Kidney epithelial cell (primary cell): ENCODE results near the gene STX2. TPM values are rescaled to one million over a fixed set of nuclear protein-coding genes. Genes with fewer than 3 reads are reported as not detected.

ENCODE experiments used
- DNase-seq: peaks from one replicate; pipeline ENCODE4 v3.0.0-alpha.2; 2010; ENCODE audit warnings: low read depth
- H3K27me3 ChIP-seq: 2 replicates; pipeline ENCODE4 v1.6.0; 2011; ENCODE audit warnings: low read length; ENCODE audit not compliant: control insufficient read depth, insufficient read depth
- H3K36me3 ChIP-seq: 2 replicates; pipeline ENCODE4 v1.5.1; 2011; ENCODE audit warnings: low read length; ENCODE audit not compliant: control insufficient read depth, insufficient read depth
- H3K4me3 ChIP-seq: 2 replicates; pipeline ENCODE4 v1.5.1; 2011; ENCODE audit warnings: low read depth, mild to moderate bottlenecking, control low read depth, low read length
- total RNA-seq: library from RNA; depleted of rRNA; stranded (reverse); fragments of >200 nt; gene quantifications from 2 replicates; pipeline ENCODE4 v1.2.3, GENCODE V29; 2015
- TF ChIP-seq, protein P1 (sequence below): IDR thresholded peaks from 2 replicates; pipeline ENCODE4 v1.5.1; 2011; ENCODE audit warnings: mild to moderate bottlenecking, moderate library complexity, low read length, control low read depth, inconsistent platforms; ENCODE audit not compliant: insufficient read depth, poor library complexity, severe bottlenecking

STX2 gene
- total RNA-seq, 1 donor from 2014 or later: 24.4 TPM

DNA sequence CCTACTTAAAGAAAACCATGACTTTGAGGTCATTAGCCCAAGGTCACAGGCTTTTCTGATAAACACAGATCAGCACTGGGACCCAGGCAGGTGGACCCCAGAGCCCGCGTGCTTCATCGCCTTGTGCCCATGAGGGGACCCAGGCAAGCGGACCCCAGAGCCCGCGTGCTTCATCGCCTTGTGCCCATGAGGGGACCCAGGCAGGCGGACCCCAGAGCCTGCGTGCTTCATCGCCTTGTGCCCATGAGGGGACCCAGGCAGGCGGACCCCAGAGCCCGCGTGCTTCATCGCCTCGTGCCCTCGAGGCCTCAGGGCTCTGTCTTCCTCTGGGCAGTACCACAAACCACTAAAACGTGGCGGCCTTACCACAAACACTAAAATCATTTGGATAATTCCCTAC, 31.7 kb downstream of the STX2 start:
- peaks cover 1% of the 10 kb centered on the region for H3K36me3 ChIP-seq
- TF ChIP-seq, protein P1, sequence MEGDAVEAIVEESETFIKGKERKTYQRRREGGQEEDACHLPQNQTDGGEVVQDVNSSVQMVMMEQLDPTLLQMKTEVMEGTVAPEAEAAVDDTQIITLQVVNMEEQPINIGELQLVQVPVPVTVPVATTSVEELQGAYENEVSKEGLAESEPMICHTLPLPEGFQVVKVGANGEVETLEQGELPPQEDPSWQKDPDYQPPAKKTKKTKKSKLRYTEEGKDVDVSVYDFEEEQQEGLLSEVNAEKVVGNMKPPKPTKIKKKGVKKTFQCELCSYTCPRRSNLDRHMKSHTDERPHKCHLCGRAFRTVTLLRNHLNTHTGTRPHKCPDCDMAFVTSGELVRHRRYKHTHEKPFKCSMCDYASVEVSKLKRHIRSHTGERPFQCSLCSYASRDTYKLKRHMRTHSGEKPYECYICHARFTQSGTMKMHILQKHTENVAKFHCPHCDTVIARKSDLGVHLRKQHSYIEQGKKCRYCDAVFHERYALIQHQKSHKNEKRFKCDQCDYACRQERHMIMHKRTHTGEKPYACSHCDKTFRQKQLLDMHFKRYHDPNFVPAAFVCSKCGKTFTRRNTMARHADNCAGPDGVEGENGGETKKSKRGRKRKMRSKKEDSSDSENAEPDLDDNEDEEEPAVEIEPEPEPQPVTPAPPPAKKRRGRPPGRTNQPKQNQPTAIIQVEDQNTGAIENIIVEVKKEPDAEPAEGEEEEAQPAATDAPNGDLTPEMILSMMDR: no peak
- no peak overlapping the region for H3K4me3 ChIP-seq
- DNase-seq: no peak
- H3K27me3 ChIP-seq: no peaks in the 10 kb centered on the region

DNA sequence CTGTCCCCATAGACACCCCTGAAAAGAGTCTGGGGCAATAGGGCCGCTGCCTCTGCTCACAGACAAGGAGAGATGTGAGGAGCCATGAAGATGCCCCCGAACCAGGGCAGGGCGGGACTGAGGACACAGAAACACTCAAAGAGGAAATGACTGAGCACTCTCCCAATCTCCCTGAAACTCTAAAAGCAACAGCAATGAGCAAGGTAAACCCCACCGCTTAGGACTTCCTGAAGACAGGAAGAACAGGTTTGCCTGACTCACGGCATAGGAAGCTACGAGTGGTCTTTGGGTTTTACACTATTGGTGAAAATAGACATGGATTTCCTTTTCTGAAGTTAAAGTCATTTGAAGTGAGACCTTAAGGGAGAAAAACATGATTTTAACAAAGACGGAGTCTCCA, 32.5 kb downstream of the STX2 start:
- Histone ChIP-seq H3K27me3 (no peaks in the 10 kb centered on the region), H3K4me3 (no peak overlapping the region), H3K36me3 (peaks cover 2% of the 10 kb centered on the region)
- DNase-seq: no peak
- TF ChIP-seq, protein P1: no peak

DNA sequence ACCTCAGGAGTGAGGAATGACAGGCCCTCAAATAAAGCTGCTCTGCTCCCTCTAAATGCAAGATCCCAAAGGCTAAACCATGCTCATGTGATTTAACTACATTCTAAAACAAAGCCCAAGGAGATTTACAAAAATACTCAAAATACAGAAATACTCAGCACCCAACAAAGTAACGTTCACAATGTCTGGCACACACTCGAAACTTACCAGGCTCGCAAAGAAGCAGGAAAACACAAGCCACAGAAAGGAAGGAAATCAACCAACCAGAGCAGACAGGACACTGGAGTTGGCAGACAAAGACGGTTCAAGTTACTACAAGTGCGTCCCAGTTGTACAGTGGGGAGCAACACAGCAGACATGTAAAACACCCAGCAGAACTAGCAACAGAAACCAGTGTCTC, 33.4 kb downstream of the STX2 start:
- H3K27me3 ChIP-seq: no peaks in the 10 kb centered on the region
- no peak overlapping the region for H3K4me3 ChIP-seq
- H3K36me3 ChIP-seq: peaks cover 2% of the 10 kb centered on the region
- TF ChIP-seq, protein P1: no peak
- no peak for DNase-seq

DNA sequence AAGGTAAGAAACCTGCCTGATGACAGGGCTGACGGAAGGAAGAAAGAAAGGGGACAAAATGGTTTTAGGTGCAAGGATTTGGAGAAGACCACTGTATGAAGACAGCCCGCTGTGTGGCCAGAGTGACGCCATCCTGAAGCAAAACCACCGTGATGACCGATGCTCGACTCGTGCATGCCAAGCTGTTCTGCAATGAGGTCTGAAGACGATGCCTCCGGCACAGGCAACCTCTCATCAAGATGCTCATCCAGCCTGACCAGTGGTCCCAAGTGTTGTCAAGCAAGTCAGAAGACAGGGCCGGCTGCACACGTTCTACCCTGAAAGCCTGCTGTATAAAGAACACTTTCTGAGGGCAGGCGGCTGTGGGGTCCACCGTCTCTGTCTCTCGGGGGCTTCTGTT, 34.8 kb downstream of the STX2 start:
- DNase-seq: no peak
- H3K27me3 ChIP-seq: no peaks in the 10 kb centered on the region
- no peak overlapping the region for H3K4me3 ChIP-seq
- peaks cover 1% of the 10 kb centered on the region for H3K36me3 ChIP-seq
- TF ChIP-seq, protein P1: no peak

DNA sequence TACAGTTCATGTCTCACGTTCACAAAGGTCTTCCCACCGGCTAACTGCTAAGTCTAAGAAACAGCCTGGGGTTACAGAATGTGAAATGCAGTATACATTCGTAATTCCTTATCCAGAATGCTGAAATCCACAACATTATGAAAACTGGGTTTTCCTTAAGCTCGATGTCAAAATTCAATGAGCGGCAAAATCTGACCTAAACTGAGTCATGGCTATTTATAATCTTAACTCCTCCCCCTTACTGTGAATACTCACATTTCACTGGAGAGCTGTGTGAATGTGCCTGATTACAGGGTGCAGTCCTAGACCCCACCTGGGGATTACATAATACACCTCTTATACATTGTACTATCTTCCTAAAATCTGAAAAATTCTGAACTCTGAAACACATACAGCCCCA, 35.3 kb downstream of the STX2 start:
- Histone ChIP-seq H3K36me3 (peaks cover 1% of the 10 kb centered on the region), H3K27me3 (no peaks in the 10 kb centered on the region), H3K4me3 (no peak overlapping the region)
- DNase-seq: no peak
- TF ChIP-seq, protein P1: no peak

DNA sequence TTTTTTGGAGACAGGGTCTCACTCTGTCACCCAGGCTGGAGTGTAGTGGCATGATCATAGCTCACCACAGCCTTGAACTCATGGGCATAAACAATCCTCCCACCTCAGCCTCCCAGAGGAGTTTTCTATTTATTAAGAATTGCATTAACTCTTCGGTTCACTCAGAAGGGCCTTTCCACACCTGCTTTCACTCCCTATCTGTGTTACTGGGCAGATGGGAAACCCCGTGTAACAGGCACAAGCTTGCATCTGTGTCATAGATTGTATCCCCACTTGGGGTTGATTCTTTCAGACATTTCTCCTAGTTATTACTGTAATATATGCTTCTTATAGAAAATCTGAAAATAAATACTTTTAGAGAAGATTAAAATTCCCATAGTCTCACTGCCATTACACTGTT, 38.7 kb downstream of the STX2 start:
- TF ChIP-seq, protein P1: no peak

More for the DNA sequence above, 38.7 kb downstream of the STX2 start:
- Histone ChIP-seq H3K36me3 (peaks cover 3% of the 10 kb centered on the region), H3K27me3 (no peaks in the 10 kb centered on the region), H3K4me3 (no peak overlapping the region)
- DNase-seq: no peak
